NB4 (cell line): ENCODE data around the gene RFX3.

Experiments
- POLR2A ChIP-seq: IDR thresholded peaks from 2 replicates; pipeline ENCODE4 v1.6.1; 2011; ENCODE audit warnings: mild to moderate bottlenecking; ENCODE audit not compliant: insufficient read length; ENCODE audit errors: extremely low read depth
- TF ChIP-seq, protein P1 (sequence below): IDR thresholded peaks from one replicate; pipeline ENCODE4 v1.5.1; 2012; ENCODE audit warnings: low read depth, low read length
- TF ChIP-seq, protein P2 (sequence below): IDR thresholded peaks from 2 replicates; pipeline ENCODE4 v1.6.1; 2011; ENCODE audit warnings: low read depth, low read length

DNA sequence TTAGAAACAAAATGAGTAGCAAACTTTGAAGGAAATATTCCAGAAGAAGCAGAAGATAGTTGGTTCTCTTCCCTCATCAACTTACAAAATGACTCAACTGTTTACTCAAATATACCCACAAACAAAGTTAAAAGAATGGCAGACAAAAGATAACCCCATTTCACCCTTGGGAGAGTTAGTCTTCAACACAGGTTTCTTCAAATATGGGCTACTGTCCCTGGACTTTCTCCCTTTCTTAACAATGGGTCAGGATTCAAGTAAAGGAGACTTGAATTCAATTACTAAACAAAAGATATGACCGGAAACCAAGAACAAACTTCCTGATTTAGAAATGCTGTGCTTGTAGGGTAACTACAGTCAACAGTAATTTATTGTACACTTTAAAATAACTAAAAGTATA is 14.2 kb downstream of the RFX3 start:
- TF ChIP-seq, protein P1, sequence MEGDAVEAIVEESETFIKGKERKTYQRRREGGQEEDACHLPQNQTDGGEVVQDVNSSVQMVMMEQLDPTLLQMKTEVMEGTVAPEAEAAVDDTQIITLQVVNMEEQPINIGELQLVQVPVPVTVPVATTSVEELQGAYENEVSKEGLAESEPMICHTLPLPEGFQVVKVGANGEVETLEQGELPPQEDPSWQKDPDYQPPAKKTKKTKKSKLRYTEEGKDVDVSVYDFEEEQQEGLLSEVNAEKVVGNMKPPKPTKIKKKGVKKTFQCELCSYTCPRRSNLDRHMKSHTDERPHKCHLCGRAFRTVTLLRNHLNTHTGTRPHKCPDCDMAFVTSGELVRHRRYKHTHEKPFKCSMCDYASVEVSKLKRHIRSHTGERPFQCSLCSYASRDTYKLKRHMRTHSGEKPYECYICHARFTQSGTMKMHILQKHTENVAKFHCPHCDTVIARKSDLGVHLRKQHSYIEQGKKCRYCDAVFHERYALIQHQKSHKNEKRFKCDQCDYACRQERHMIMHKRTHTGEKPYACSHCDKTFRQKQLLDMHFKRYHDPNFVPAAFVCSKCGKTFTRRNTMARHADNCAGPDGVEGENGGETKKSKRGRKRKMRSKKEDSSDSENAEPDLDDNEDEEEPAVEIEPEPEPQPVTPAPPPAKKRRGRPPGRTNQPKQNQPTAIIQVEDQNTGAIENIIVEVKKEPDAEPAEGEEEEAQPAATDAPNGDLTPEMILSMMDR: no peak
- TF ChIP-seq, protein P2, sequence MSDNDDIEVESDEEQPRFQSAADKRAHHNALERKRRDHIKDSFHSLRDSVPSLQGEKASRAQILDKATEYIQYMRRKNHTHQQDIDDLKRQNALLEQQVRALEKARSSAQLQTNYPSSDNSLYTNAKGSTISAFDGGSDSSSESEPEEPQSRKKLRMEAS: no peak
- TF ChIP-seq POLR2A: no peak
